Keratinocyte (primary cell): ENCODE measurements around the gene CX3CR1. TPM values are rescaled to one million over a fixed set of nuclear protein-coding genes. Genes with fewer than 3 reads are reported as not detected.

Experiments
- DNase-seq: peaks from one replicate; pipeline ENCODE4 v3.0.0-alpha.2; 2011; ENCODE audit warnings: low read depth, missing footprints, low spot score
- FAIRE-seq: peaks from 2 replicates; lab custom pipeline; 2011; peaks lifted over from hg19 to GRCh38; lab: Jason Lieb, UNC
- H2AFZ ChIP-seq: 2 replicates; pipeline ENCODE4 v1.6.0; 2012; ENCODE audit warnings: low read length, control low read depth, inconsistent platforms; ENCODE audit not compliant: control insufficient read depth
- H3K27ac ChIP-seq: 2 replicates; pipeline ENCODE4 v1.5.1; 2011; ENCODE audit warnings: low read length; ENCODE audit not compliant: control insufficient read depth, insufficient read depth
- H3K27me3 ChIP-seq: 3 replicates; pipeline ENCODE4 v1.6.0; 2011; ENCODE audit warnings: low read length; ENCODE audit not compliant: control insufficient read depth, insufficient read depth; ENCODE audit errors: extremely low read depth
- H3K36me3 ChIP-seq, 2 experiments: 2 replicates in 1 of 2; 3 replicates in 1 of 2; pipeline ENCODE4 v1.5.1; 2011; ENCODE audit warnings: low read length in 2 of 2, mild to moderate bottlenecking in 1 of 2; ENCODE audit not compliant: control insufficient read depth in 2 of 2, insufficient read depth in 2 of 2; ENCODE audit errors: extremely low read depth in 1 of 2
- H3K4me1 ChIP-seq: 3 replicates; pipeline ENCODE4 v1.5.1; 2011; ENCODE audit warnings: low read length; ENCODE audit not compliant: control insufficient read depth, insufficient read depth; ENCODE audit errors: extremely low read depth
- H3K4me2 ChIP-seq: 3 replicates; pipeline ENCODE4 v1.6.0; 2011; ENCODE audit warnings: low read depth, low read length; ENCODE audit not compliant: control insufficient read depth, insufficient read depth; ENCODE audit errors: extremely low read depth
- H3K4me3 ChIP-seq, 3 experiments: fragments of 200-600 bp in 1 of 3; sonication (generic) in 1 of 3; 2 replicates in 2 of 3; 3 replicates in 1 of 3; pipeline ENCODE4 v1.5.1; 2011 to 2016; ENCODE audit warnings: low read length in 3 of 3, mild to moderate bottlenecking in 3 of 3, control low read depth in 2 of 3, inconsistent platforms in 1 of 3, low read depth in 1 of 3, mixed read lengths in 1 of 3, mixed run types in 1 of 3, moderate library complexity in 1 of 3; ENCODE audit not compliant: control insufficient read depth in 2 of 3, insufficient read depth in 2 of 3; ENCODE audit errors: extremely low read depth in 1 of 3
- H3K79me2 ChIP-seq: 2 replicates; pipeline ENCODE4 v1.6.0; 2012; ENCODE audit warnings: low read length; ENCODE audit not compliant: control insufficient read depth, insufficient read depth
- H3K9ac ChIP-seq: 3 replicates; pipeline ENCODE4 v1.6.0; 2011; ENCODE audit warnings: low read length; ENCODE audit not compliant: control insufficient read depth, insufficient read depth; ENCODE audit errors: extremely low read depth
- H3K9me1 ChIP-seq: 3 replicates; pipeline ENCODE4 v1.6.0; 2011; ENCODE audit warnings: low read length; ENCODE audit not compliant: control insufficient read depth, insufficient read depth; ENCODE audit errors: extremely low read depth
- H3K9me3 ChIP-seq: 2 replicates; pipeline ENCODE4 v1.5.1; 2012; ENCODE audit warnings: low read depth, low read length; ENCODE audit not compliant: control insufficient read depth
- H4K20me1 ChIP-seq: 3 replicates; pipeline ENCODE4 v1.6.0; 2011; ENCODE audit warnings: low read length; ENCODE audit not compliant: control insufficient read depth, insufficient read depth; ENCODE audit errors: extremely low read depth
- CTCF ChIP-seq, 3 experiments: IDR thresholded peaks in 1 of 3; conservative IDR thresholded peaks in 1 of 3; optimal IDR thresholded peaks in 1 of 3; 2 replicates in 2 of 3; 3 replicates in 1 of 3; pipeline versions ENCODE3 to v1.5.1; 2011; ENCODE audit warnings: low read length in 3 of 3, mild to moderate bottlenecking in 3 of 3, moderate library complexity in 2 of 3, control low read depth in 1 of 3, inconsistent platforms in 1 of 3; ENCODE audit not compliant: insufficient read depth in 2 of 3; ENCODE audit errors: extremely low read depth in 1 of 3
- EZH2 ChIP-seq: IDR thresholded peaks from one replicate; pipeline ENCODE4 v1.6.1; 2012; ENCODE audit warnings: inconsistent platforms, mild to moderate bottlenecking, low read length, moderate library complexity
- dilution Hi-C: fragments of 300-500 bp; cut with MboI; formaldehyde crosslinking; loops from one replicate; pipeline ENCODE4 v1.7.0; 2020; ENCODE audit warnings: low sequenced_read_pairs; ENCODE audit not compliant: extremely low pct_ligation_motif_present
- polyA plus RNA-seq, 5 experiments: library from polyadenylated mRNA; depleted of rRNA in 3 of 5; stranded (reverse) in 3 of 5; stranded (forward) in 1 of 5; unstranded in 1 of 5; fragments of >200 nt; gene quantifications; 1 replicate in 1 of 5; 2 replicates in 3 of 5; 3 replicates in 1 of 5; pipeline versions ENCODE4 v1.2.1 to v1.2.3, GENCODE V29; 2011 to 2012; ENCODE audit warnings: missing spikeins in 2 of 5, low read depth in 1 of 5, low replicate concordance in 1 of 5

Gene CX3CR1
- polyA plus RNA-seq, 1 donor (not counting 4 experiments of a cell fraction or from before 2014, with no cell fraction given) = 0.05 TPM

DNA sequence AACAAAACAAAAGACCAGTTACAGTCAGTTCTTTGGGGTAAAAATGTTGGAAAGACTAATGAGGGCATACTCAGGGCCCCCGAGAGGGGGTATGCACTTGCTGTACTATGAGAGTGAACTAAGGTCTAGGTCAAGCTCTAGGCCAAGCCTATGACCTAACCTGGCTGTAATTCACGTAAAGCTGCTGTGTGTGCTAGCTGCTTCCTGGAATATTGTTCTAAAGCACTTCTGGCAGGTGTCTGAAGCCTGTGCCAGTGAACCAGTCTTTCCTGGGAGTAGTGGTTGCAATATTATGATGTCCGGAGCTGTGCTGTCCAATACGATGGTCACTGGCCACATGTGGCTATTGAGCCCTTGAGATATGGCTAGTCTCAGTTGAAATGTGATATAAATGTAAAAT is 13.1 kb upstream of the CX3CR1 start:
- H3K36me3 ChIP-seq = no peaks in the 10 kb centered on the region
- H3K27ac ChIP-seq = no peak overlapping the region
- H3K4me2 ChIP-seq = no peak overlapping the region
- H2AFZ ChIP-seq = no peak overlapping the region
- dilution Hi-C loops = loop anchor here (5.0 kb wide), 1 partner anchor 101 kb away; the partner anchor contains the start of gene XIRP1
- no peaks in the 10 kb centered on the region for H3K9me1 ChIP-seq
- DNase-seq = no peak
- no peaks in the 10 kb centered on the region for H3K4me1 ChIP-seq
- H3K27me3 ChIP-seq = no peaks in the 10 kb centered on the region
- TF ChIP-seq CTCF (optimal IDR thresholded peaks at IDR 0.05 in 1 of 3, IDR thresholded peaks at IDR 0.05 in 1 of 3, conservative IDR thresholded peaks at IDR 0.05 in 1 of 3; ENCODE audit: extremely low read depth in 1 of 3, insufficient read depth in 2 of 3, low read length in 3 of 3) (no peak), EZH2 (no peak)
- no peak for FAIRE-seq
- no peak overlapping the region for H3K9ac ChIP-seq
- H4K20me1 ChIP-seq = no peaks in the 10 kb centered on the region
- no peaks in the 10 kb centered on the region for H3K79me2 ChIP-seq
- no peak overlapping the region for H3K4me3 ChIP-seq
- H3K9me3 ChIP-seq = no peaks in the 10 kb centered on the region

GRCh38 chr3:39291903-39292329 is 12.1 kb upstream of the CX3CR1 start:
- no peaks in the 10 kb centered on the region for H3K4me1 ChIP-seq
- H4K20me1 ChIP-seq = no peaks in the 10 kb centered on the region
- H3K9me1 ChIP-seq = no peaks in the 10 kb centered on the region
- no peak for DNase-seq
- H3K27me3 ChIP-seq = no peaks in the 10 kb centered on the region
- no peaks in the 10 kb centered on the region for H3K9me3 ChIP-seq
- H3K9ac ChIP-seq = no peak overlapping the region
- TF ChIP-seq CTCF (optimal IDR thresholded peaks at IDR 0.05 in 1 of 3, IDR thresholded peaks at IDR 0.05 in 1 of 3, conservative IDR thresholded peaks at IDR 0.05 in 1 of 3; ENCODE audit: extremely low read depth in 1 of 3, insufficient read depth in 2 of 3, low read length in 3 of 3) = peak; percentile 88 to 97 (median 95)
- TF ChIP-seq EZH2 = no peak
- FAIRE-seq = peak; percentile 41
- H2AFZ ChIP-seq = no peak overlapping the region
- H3K36me3 ChIP-seq = no peaks in the 10 kb centered on the region
- dilution Hi-C loops = loop anchor here (5.0 kb wide), 1 partner anchor 100 kb away; the partner anchor contains the start of gene XIRP1
- H3K79me2 ChIP-seq = no peaks in the 10 kb centered on the region
- no peak overlapping the region for H3K27ac ChIP-seq
- H3K4me2 ChIP-seq = no peak overlapping the region
- no peak overlapping the region for H3K4me3 ChIP-seq
